HEK293 (cell line): Measurements from ENCODE around the gene ESR1.

Source experiments
- CTCF ChIA-PET: fragments of 350-600 bp; formaldehyde crosslinking; extraction: SDS; loops from one replicate; lab custom pipeline; 2021; ENCODE audit warnings: antibody characterized with exemption; lab: Yijun Ruan, JAX
- POLR2A ChIA-PET: fragments of 300-600 bp; formaldehyde crosslinking; extraction: SDS; loops from one replicate; lab custom pipeline; 2020; ENCODE audit warnings: antibody characterized with exemption, inconsistent platforms; lab: Yijun Ruan, JAX
- H3K27ac ChIP-seq: fragments of 200-500 bp; sonication (Bioruptor generic); 2 replicates; pipeline ENCODE4 v1.5.1; 2014; ENCODE audit warnings: low read depth, low read length, control low read depth, inconsistent platforms; ENCODE audit errors: extremely low read depth
- H3K36me3 ChIP-seq, 2 experiments: fragments of 200-500 bp in 1 of 2; sonication (Bioruptor generic) in 1 of 2; 1 replicate in 1 of 2; 2 replicates in 1 of 2; pipeline ENCODE4 v1.5.1; 2014 to 2017; ENCODE audit warnings: inconsistent platforms in 2 of 2, low read length in 2 of 2; ENCODE audit not compliant: control insufficient read depth in 2 of 2, insufficient read depth in 1 of 2
- H3K4me1 ChIP-seq: fragments of 200-500 bp; sonication (Bioruptor generic); 2 replicates; pipeline ENCODE4 v1.5.1; 2014; ENCODE audit warnings: mild to moderate bottlenecking, low read length, inconsistent platforms; ENCODE audit not compliant: control insufficient read depth, insufficient read depth
- H3K4me3 ChIP-seq: 2 replicates; pipeline ENCODE4 v1.5.1; 2011; ENCODE audit warnings: low read depth, mild to moderate bottlenecking, control low read depth, low read length, moderate library complexity
- H3K9me3 ChIP-seq: fragments of 200-500 bp; sonication (Bioruptor generic); 2 replicates; pipeline ENCODE4 v1.5.1; 2014; ENCODE audit warnings: low read depth, low read length, inconsistent platforms; ENCODE audit not compliant: control insufficient read depth, insufficient read depth
- IKZF3 ChIP-seq: fragments of 450-650 bp; IDR thresholded peaks from 2 replicates; pipeline ENCODE4 v1.5.0; 2018; ENCODE audit warnings: missing biosample characterization, mild to moderate bottlenecking, missing genetic modification characterization, moderate library complexity
- OSR2 ChIP-seq: fragments of 450-650 bp; formaldehyde crosslinking; IDR thresholded peaks from 2 replicates; pipeline ENCODE4 v1.5.1; 2016; ENCODE audit warnings: missing biosample characterization, missing genetic modification characterization
- SCRT2 ChIP-seq: fragments of 450-650 bp; formaldehyde crosslinking; IDR thresholded peaks from 2 replicates; pipeline ENCODE4 v1.5.1; 2016; ENCODE audit warnings: missing biosample characterization, missing genetic modification characterization
- YY1 ChIP-seq: fragments of 450-650 bp; formaldehyde crosslinking; IDR thresholded peaks from 2 replicates; pipeline ENCODE4 v1.5.1; 2018; ENCODE audit warnings: missing biosample characterization, missing genetic modification characterization
- ZNF112 ChIP-seq: fragments of 450-650 bp; formaldehyde crosslinking; IDR thresholded peaks from 2 replicates; pipeline ENCODE4 v1.5.0; 2017; ENCODE audit warnings: missing biosample characterization, missing genetic modification characterization
- ZNF169 ChIP-seq: fragments of 450-650 bp; formaldehyde crosslinking; IDR thresholded peaks from 2 replicates; pipeline ENCODE4 v1.5.1; 2016; ENCODE audit warnings: missing biosample characterization, missing genetic modification characterization
- ZNF23 ChIP-seq: fragments of 450-650 bp; formaldehyde crosslinking; IDR thresholded peaks from 2 replicates; pipeline ENCODE4 v1.5.1; 2016; ENCODE audit warnings: missing biosample characterization, missing genetic modification characterization, borderline replicate concordance
- ZNF311 ChIP-seq: fragments of 450-650 bp; formaldehyde crosslinking; IDR thresholded peaks from 2 replicates; pipeline ENCODE4 v1.5.1; 2017; ENCODE audit warnings: missing biosample characterization, missing genetic modification characterization, borderline replicate concordance
- ZNF501 ChIP-seq: fragments of 450-650 bp; formaldehyde crosslinking; IDR thresholded peaks from 2 replicates; pipeline ENCODE4 v1.5.1; 2016; ENCODE audit warnings: missing biosample characterization, missing genetic modification characterization
- ZNF555 ChIP-seq: fragments of 450-650 bp; formaldehyde crosslinking; conservative IDR thresholded peaks from 2 replicates; pipeline ENCODE4 v1.5.1; 2017; ENCODE audit warnings: missing biosample characterization, mild to moderate bottlenecking, missing genetic modification characterization, inconsistent platforms
- ZNF560 ChIP-seq: fragments of 450-650 bp; formaldehyde crosslinking; IDR thresholded peaks from 2 replicates; pipeline ENCODE4 v1.5.1; 2017; ENCODE audit warnings: missing biosample characterization, missing genetic modification characterization, borderline replicate concordance
- ZNF791 ChIP-seq: fragments of 450-650 bp; formaldehyde crosslinking; IDR thresholded peaks from 2 replicates; pipeline ENCODE4 v1.5.1; 2016; ENCODE audit warnings: missing biosample characterization, missing genetic modification characterization
- ZNF837 ChIP-seq: fragments of 450-650 bp; formaldehyde crosslinking; IDR thresholded peaks from 2 replicates; pipeline ENCODE4 v1.5.1; 2016; ENCODE audit warnings: missing biosample characterization, missing genetic modification characterization
- TF ChIP-seq, protein P1 (sequence below): fragments of 450-650 bp; formaldehyde crosslinking; IDR thresholded peaks from 2 replicates; pipeline ENCODE4 v1.5.1; 2016; ENCODE audit warnings: missing biosample characterization, missing genetic modification characterization
- TF ChIP-seq, protein P2 (sequence below): fragments of 450-650 bp; formaldehyde crosslinking; IDR thresholded peaks from 2 replicates; pipeline ENCODE4 v1.5.1; 2016; ENCODE audit warnings: missing biosample characterization, missing genetic modification characterization
- TF ChIP-seq, protein P3 (sequence below): fragments of 450-650 bp; formaldehyde crosslinking; IDR thresholded peaks from 2 replicates; pipeline ENCODE4 v1.5.1; 2016; ENCODE audit warnings: missing biosample characterization, missing genetic modification characterization
- TF ChIP-seq, protein P4 (sequence below): fragments of 450-650 bp; formaldehyde crosslinking; IDR thresholded peaks from 2 replicates; pipeline ENCODE4 v1.5.1; 2016; ENCODE audit warnings: missing biosample characterization, missing genetic modification characterization
- TF ChIP-seq, protein P5 (sequence below): fragments of 450-650 bp; formaldehyde crosslinking; conservative IDR thresholded peaks from 2 replicates; pipeline ENCODE4 v1.5.1; 2016; ENCODE audit warnings: low read depth, missing biosample characterization, missing genetic modification characterization
- TF ChIP-seq, protein P6 (sequence below): fragments of 450-650 bp; formaldehyde crosslinking; IDR thresholded peaks from 2 replicates; pipeline ENCODE4 v1.5.1; 2017; ENCODE audit warnings: missing biosample characterization, missing genetic modification characterization

Gene ESR1

DNA sequence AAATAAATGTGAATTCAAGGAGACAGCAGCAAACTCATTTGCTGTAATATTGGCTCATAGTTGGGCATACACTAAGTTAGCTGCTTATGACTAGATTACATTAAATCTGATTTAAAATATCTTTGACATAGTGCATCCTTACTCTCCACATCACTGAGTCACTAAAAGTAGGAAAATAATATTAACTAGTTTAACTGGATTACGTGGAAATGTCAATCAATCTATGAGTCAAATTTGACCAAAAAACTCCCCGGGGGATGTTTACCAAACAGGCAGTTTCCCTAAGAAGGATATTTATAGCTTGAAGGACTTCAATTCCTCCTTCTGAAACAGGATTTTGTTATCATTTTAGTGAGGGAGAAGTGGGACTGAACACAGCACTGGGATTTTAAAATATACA lies 366.5 kb downstream of the ESR1 start (continued):
- TF ChIP-seq, protein P1, sequence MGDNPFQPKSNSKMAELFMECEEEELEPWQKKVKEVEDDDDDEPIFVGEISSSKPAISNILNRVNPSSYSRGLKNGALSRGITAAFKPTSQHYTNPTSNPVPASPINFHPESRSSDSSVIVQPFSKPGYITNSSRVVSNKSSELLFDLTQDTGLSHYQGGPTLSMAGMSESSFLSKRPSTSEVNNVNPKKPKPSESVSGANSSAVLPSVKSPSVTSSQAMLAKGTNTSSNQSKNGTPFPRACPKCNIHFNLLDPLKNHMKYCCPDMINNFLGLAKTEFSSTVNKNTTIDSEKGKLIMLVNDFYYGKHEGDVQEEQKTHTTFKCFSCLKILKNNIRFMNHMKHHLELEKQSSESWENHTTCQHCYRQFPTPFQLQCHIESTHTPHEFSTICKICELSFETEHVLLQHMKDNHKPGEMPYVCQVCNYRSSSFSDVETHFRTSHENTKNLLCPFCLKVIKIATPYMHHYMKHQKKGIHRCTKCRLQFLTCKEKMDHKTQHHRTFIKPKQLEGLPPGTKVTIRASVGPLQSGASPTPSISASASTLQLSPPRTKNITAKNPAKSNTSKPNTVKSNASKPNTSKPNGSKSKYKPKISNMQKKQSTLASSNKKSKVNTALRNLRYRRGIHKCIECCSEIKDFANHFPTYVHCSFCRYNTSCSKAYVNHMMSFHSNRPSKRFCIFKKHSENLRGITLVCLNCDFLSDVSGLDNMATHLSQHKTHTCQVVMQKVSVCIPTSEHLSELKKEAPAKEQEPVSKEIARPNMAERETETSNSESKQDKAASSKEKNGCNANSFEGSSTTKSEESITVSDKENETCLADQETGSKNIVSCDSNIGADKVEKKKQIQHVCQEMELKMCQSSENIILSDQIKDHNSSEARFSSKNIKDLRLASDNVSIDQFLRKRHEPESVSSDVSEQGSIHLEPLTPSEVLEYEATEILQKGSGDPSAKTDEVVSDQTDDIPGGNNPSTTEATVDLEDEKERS, result no peak
- TF ChIP-seq ZNF560 (no peak), ZNF23 (tag by site-specific recombination) (no peak), ZNF112 (tag by site-specific recombination) (no peak), ZNF555 (tag by site-specific recombination) (no peak)
- TF ChIP-seq, protein P2, sequence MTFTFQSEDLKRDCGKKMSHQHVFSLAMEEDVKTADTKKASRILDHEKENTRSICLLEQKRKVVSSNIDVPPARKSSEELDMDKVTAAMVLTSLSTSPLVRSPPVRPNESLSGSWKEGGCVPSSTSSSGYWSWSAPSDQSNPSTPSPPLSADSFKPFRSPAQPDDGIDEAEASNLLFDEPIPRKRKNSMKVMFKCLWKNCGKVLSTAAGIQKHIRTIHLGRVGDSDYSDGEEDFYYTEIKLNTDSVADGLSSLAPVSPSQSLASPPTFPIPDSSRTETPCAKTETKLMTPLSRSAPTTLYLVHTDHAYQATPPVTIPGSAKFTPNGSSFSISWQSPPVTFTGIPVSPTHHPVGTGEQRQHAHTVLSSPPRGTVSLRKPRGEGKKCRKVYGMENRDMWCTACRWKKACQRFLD, result no peak

DNA sequence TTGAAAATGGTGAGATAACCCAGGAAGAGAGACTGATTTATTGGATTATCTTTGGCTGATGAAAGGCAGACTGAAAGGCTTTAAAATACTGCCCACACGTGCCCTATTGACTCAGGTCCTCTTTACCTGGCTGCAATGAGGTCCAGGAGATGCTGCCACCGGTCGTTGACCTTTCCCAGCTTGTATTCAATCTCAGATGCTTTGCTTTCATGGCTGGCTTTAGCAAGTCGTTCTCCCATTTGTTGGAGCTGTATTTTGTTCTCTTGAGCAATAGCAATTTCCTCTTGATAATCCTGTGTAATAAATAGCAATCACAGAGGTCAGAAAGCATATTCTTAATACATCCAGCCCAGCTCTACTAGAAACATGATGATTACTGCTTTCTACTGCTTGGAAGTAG lies 368.8 kb downstream of the ESR1 start:
- H3K27ac ChIP-seq, result no peak overlapping the region
- ChIA-PET POLR2A (no interaction called here), CTCF (interaction anchor here (0.6 to 0.7 kb wide), 2 partner anchors 649 to 1284 kb away, joined by 3 to 4 read pairs; no protein-coding TSS in a partner anchor)
- H3K4me1 ChIP-seq, result no peaks in the 10 kb centered on the region
- H3K9me3 ChIP-seq, result no peaks in the 10 kb centered on the region
- H3K4me3 ChIP-seq, result no peak overlapping the region
- H3K36me3 ChIP-seq, result peaks cover 4 to 20% of the 10 kb centered on the region in 2 experiments
- TF ChIP-seq, protein P1, result no peak
- TF ChIP-seq ZNF791 (tag by site-specific recombination) (no peak), ZNF837 (tag by site-specific recombination) (no peak), ZNF169 (no peak), OSR2 (tag by site-specific recombination) (no peak), IKZF3 (tag by site-specific recombination) (no peak), SCRT2 (tag by site-specific recombination) (no peak), YY1 (tag by site-specific recombination) (no peak), ZNF501 (tag by site-specific recombination) (no peak), ZNF311 (tag by site-specific recombination) (no peak)
- TF ChIP-seq, protein P3, sequence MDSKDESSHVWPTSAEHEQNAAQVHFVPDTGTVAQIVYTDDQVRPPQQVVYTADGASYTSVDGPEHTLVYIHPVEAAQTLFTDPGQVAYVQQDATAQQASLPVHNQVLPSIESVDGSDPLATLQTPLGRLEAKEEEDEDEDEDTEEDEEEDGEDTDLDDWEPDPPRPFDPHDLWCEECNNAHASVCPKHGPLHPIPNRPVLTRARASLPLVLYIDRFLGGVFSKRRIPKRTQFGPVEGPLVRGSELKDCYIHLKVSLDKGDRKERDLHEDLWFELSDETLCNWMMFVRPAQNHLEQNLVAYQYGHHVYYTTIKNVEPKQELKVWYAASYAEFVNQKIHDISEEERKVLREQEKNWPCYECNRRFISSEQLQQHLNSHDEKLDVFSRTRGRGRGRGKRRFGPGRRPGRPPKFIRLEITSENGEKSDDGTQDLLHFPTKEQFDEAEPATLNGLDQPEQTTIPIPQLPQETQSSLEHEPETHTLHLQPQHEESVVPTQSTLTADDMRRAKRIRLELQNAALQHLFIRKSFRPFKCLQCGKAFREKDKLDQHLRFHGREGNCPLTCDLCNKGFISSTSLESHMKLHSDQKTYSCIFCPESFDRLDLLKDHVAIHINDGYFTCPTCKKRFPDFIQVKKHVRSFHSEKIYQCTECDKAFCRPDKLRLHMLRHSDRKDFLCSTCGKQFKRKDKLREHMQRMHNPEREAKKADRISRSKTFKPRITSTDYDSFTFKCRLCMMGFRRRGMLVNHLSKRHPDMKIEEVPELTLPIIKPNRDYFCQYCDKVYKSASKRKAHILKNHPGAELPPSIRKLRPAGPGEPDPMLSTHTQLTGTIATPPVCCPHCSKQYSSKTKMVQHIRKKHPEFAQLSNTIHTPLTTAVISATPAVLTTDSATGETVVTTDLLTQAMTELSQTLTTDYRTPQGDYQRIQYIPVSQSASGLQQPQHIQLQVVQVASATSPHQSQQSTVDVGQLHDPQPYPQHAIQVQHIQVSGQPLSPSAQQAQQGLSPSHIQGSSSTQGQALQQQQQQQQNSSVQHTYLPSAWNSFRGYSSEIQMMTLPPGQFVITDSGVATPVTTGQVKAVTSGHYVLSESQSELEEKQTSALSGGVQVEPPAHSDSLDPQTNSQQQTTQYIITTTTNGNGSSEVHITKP, result no peak
- TF ChIP-seq, protein P4, sequence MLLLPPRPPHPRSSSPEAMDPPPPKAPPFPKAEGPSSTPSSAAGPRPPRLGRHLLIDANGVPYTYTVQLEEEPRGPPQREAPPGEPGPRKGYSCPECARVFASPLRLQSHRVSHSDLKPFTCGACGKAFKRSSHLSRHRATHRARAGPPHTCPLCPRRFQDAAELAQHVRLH, result no peak
- TF ChIP-seq, protein P5, sequence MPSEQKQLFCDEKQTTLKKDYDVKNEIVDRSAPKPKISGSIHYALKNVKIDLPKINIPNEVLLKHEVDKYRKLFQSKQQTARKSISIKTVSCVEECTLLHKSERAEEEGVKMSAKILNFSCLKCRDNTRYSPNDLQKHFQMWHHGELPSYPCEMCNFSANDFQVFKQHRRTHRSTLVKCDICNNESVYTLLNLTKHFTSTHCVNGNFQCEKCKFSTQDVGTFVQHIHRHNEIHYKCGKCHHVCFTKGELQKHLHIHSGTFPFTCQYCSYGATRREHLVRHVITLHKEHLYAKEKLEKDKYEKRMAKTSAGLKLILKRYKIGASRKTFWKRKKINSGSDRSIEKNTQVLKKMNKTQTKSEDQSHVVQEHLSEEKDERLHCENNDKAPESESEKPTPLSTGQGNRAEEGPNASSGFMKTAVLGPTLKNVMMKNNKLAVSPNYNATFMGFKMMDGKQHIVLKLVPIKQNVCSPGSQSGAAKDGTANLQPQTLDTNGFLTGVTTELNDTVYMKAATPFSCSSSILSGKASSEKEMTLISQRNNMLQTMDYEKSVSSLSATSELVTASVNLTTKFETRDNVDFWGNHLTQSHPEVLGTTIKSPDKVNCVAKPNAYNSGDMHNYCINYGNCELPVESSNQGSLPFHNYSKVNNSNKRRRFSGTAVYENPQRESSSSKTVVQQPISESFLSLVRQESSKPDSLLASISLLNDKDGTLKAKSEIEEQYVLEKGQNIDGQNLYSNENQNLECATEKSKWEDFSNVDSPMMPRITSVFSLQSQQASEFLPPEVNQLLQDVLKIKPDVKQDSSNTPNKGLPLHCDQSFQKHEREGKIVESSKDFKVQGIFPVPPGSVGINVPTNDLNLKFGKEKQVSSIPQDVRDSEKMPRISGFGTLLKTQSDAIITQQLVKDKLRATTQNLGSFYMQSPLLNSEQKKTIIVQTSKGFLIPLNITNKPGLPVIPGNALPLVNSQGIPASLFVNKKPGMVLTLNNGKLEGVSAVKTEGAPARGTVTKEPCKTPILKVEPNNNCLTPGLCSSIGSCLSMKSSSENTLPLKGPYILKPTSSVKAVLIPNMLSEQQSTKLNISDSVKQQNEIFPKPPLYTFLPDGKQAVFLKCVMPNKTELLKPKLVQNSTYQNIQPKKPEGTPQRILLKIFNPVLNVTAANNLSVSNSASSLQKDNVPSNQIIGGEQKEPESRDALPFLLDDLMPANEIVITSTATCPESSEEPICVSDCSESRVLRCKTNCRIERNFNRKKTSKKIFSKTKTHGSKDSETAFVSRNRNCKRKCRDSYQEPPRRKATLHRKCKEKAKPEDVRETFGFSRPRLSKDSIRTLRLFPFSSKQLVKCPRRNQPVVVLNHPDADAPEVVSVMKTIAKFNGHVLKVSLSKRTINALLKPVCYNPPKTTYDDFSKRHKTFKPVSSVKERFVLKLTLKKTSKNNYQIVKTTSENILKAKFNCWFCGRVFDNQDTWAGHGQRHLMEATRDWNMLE (tag by site-specific recombination), result no peak
- TF ChIP-seq, protein P6, sequence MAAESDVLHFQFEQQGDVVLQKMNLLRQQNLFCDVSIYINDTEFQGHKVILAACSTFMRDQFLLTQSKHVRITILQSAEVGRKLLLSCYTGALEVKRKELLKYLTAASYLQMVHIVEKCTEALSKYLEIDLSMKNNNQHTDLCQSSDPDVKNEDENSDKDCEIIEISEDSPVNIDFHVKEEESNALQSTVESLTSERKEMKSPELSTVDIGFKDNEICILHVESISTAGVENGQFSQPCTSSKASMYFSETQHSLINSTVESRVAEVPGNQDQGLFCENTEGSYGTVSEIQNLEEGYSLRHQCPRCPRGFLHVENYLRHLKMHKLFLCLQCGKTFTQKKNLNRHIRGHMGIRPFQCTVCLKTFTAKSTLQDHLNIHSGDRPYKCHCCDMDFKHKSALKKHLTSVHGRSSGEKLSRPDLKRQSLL, result no peak
